Urinary bladder (tissue), 4 donors: Measurements from ENCODE around the gene PARD3. TPM values are rescaled to one million over a fixed set of nuclear protein-coding genes. Genes with fewer than 3 reads are reported as not detected.

Experiments
- DNase-seq: peaks from one replicate; pipeline ENCODE4 v3.0.0-alpha.2; 2015; ENCODE audit errors: extremely low spot score
- H3K27ac ChIP-seq: one replicate; pipeline ENCODE4 v1.5.1; 2013; ENCODE audit warnings: low read depth, mild to moderate bottlenecking, moderate library complexity
- H3K36me3 ChIP-seq: one replicate; pipeline ENCODE4 v1.6.1; 2013; ENCODE audit warnings: mild to moderate bottlenecking, moderate library complexity; ENCODE audit not compliant: insufficient read depth
- H3K4me1 ChIP-seq: one replicate; pipeline ENCODE4 v1.6.1; 2013; ENCODE audit warnings: mild to moderate bottlenecking, moderate library complexity; ENCODE audit not compliant: insufficient read depth
- H3K4me3 ChIP-seq: one replicate; pipeline ENCODE4 v1.5.1; 2013; ENCODE audit warnings: low read depth, low read length
- WGBS: extraction: QIAGEN DNeasy Blood & Tissue Kit; methylation state at CpG from one replicate; pipeline ENCODE4 v1.1.7; 2013; 5-methylcytosine and 5-hydroxymethylcytosine counted together
- polyA plus RNA-seq: library from polyadenylated mRNA; stranded (reverse); fragments of 200-250 nt; gene quantifications from one replicate; pipeline ENCODE4 v1.2.3, GENCODE V29; 2013
- total RNA-seq: library from RNA; depleted of rRNA; stranded (reverse); fragments of >200 nt; gene quantifications from one replicate; pipeline ENCODE4 v1.2.3, GENCODE V29; 2014
- donor health status: healthy with polysubstance abuse.
- donor health status: healthy.

Gene PARD3
- total and polyA plus RNA-seq, 2 donors: 27.5 to 89.1 TPM

GRCh38 chr10:34113504-34114225 lies 701.4 kb downstream of the PARD3 start:
- no peak overlapping the region for H3K4me3 ChIP-seq
- no peaks in the 10 kb centered on the region for H3K4me1 ChIP-seq
- DNase-seq: no peak
- no peak overlapping the region for H3K27ac ChIP-seq
- WGBS: 89% methylated on average over 6 of the region's 6 CpGs
- H3K36me3 ChIP-seq: no peaks in the 10 kb centered on the region

- 83% methylated on average over 6 of the region's 6 CpGs for WGBS
- DNase-seq: no peak
- Histone ChIP-seq H3K36me3 (no peaks in the 10 kb centered on the region), H3K4me1 (no peaks in the 10 kb centered on the region), H3K4me3 (no peak overlapping the region), H3K27ac (no peak overlapping the region)
These were observed 702.8 kb downstream of the PARD3 start for GRCh38 chr10:34112171-34112782.

GRCh38 chr10:34111179-34111578 lies 703.9 kb downstream of the PARD3 start:
- no peaks in the 10 kb centered on the region for H3K4me1 ChIP-seq
- H3K36me3 ChIP-seq: no peaks in the 10 kb centered on the region
- H3K27ac ChIP-seq: no peak overlapping the region
- no peak for DNase-seq
- no peak overlapping the region for H3K4me3 ChIP-seq
- WGBS: 97% methylated on average over 10 of the region's 10 CpGs

- WGBS: 89% methylated on average over 20 of the region's 20 CpGs
- Histone ChIP-seq H3K4me1 (no peaks in the 10 kb centered on the region), H3K27ac (no peak overlapping the region), H3K36me3 (no peaks in the 10 kb centered on the region), H3K4me3 (no peak overlapping the region)
- no peak for DNase-seq
These were observed 705.0 kb downstream of the PARD3 start for GRCh38 chr10:34109952-34110702.

- H3K4me1 ChIP-seq: no peaks in the 10 kb centered on the region
- no peak overlapping the region for H3K27ac ChIP-seq
- 95% methylated on average over 7 of the region's 7 CpGs for WGBS
- no peak for DNase-seq
- H3K4me3 ChIP-seq: no peak overlapping the region
- H3K36me3 ChIP-seq: no peaks in the 10 kb centered on the region
These were observed 705.6 kb downstream of the PARD3 start for GRCh38 chr10:34109495-34109894.

- no peak overlapping the region for H3K4me3 ChIP-seq
- no peak overlapping the region for H3K27ac ChIP-seq
- DNase-seq: no peak
- H3K4me1 ChIP-seq: no peaks in the 10 kb centered on the region
- WGBS: 96% methylated on average over 17 of the region's 17 CpGs
- no peaks in the 10 kb centered on the region for H3K36me3 ChIP-seq
These were observed 707.2 kb downstream of the PARD3 start for GRCh38 chr10:34107626-34108516.

GRCh38 chr10:34106356-34106885 lies 708.7 kb downstream of the PARD3 start:
- no peak for DNase-seq
- no peaks in the 10 kb centered on the region for H3K4me1 ChIP-seq
- H3K27ac ChIP-seq: no peak overlapping the region
- H3K4me3 ChIP-seq: no peak overlapping the region
- 95% methylated on average over 7 of the region's 7 CpGs for WGBS
- H3K36me3 ChIP-seq: no peaks in the 10 kb centered on the region

GRCh38 chr10:34104829-34105572 lies 710.1 kb downstream of the PARD3 start:
- Histone ChIP-seq H3K36me3 (no peaks in the 10 kb centered on the region), H3K4me1 (no peaks in the 10 kb centered on the region), H3K27ac (no peak overlapping the region), H3K4me3 (no peak overlapping the region)
- WGBS: 46% methylated on average over 16 of the region's 16 CpGs
- no peak for DNase-seq

- peak; percentile 81 for DNase-seq
- H3K4me1 ChIP-seq: no peaks in the 10 kb centered on the region
- H3K27ac ChIP-seq: no peak overlapping the region
- H3K4me3 ChIP-seq: no peak overlapping the region
- 28% methylated on average over 9 of the region's 9 CpGs for WGBS
- H3K36me3 ChIP-seq: no peaks in the 10 kb centered on the region
These were observed 712.1 kb downstream of the PARD3 start for GRCh38 chr10:34102893-34103506.

- DNase-seq: no peak
- no peak overlapping the region for H3K27ac ChIP-seq
- no peaks in the 10 kb centered on the region for H3K4me1 ChIP-seq
- no peak overlapping the region for H3K4me3 ChIP-seq
- WGBS: 22% methylated on average over 15 of the region's 15 CpGs
- no peaks in the 10 kb centered on the region for H3K36me3 ChIP-seq
These were observed 712.8 kb downstream of the PARD3 start for GRCh38 chr10:34102237-34102673.

GRCh38 chr10:34101001-34101400 lies 714.1 kb downstream of the PARD3 start:
- no peak overlapping the region for H3K4me3 ChIP-seq
- no peaks in the 10 kb centered on the region for H3K36me3 ChIP-seq
- WGBS: 84% methylated on average over 5 of the region's 5 CpGs
- no peaks in the 10 kb centered on the region for H3K4me1 ChIP-seq
- no peak overlapping the region for H3K27ac ChIP-seq
- DNase-seq: no peak

GRCh38 chr10:34098821-34099567 lies 716.1 kb downstream of the PARD3 start:
- Histone ChIP-seq H3K4me1 (no peaks in the 10 kb centered on the region), H3K36me3 (no peaks in the 10 kb centered on the region), H3K4me3 (no peak overlapping the region), H3K27ac (no peak overlapping the region)
- DNase-seq: no peak
- WGBS: 65% methylated on average over 8 of the region's 8 CpGs
